ENCODE data around the gene CHKA. TPM values are rescaled to one million over a fixed set of nuclear protein-coding genes. Genes with fewer than 3 reads are reported as not detected.

Gene CHKA
- total and polyA plus RNA-seq, 2 of the 8 experiments (the other 6 are each of a cell fraction or from before 2014, with no cell fraction given), result 61.2 to 86.6 TPM

GRCh38 chr11:68168694-68169093 lies 47.5 kb upstream of the CHKA start:
- Histone ChIP-seq H3K27ac (ENCODE audit: low read depth, low read length) (no peak overlapping the region), H3K14ac (ENCODE audit: insufficient read length) (no peak overlapping the region), H3K36me3 (ENCODE audit: control insufficient read depth in 2 of 4, insufficient read depth in 4 of 4, low read length in 3 of 4) (peaks cover 11 to 72% (median 56%) of the 10 kb centered on the region in 4 experiments), H2BK5ac (ENCODE audit: low read depth, low read length) (no peak overlapping the region), H2BK15ac (ENCODE audit: low read length) (no peak overlapping the region), H3K79me2 (ENCODE audit: control insufficient read depth in 1 of 2, insufficient read depth in 2 of 2, low read length in 2 of 2) (no peaks in the 10 kb centered on the region), H3K9ac (replicated peaks in 1 of 4; ENCODE audit: extremely low read depth in 1 of 4, low read depth in 3 of 4, low read length in 3 of 4) (no peak overlapping the region), H3K79me1 (ENCODE audit: low read depth, low read length) (peaks cover 2% of the 10 kb centered on the region; the same call in 1 of the 2 replicates), H3K4ac (replicated peaks; ENCODE audit: insufficient read length, low read depth, low read length) (no peak overlapping the region), H3K4me2 (ENCODE audit: insufficient read depth in 1 of 2, low read depth in 2 of 2, low read length in 2 of 2) (no peak overlapping the region), H3K4me3 (ENCODE audit: extremely low read depth in 1 of 4, insufficient read depth in 2 of 4, low read depth in 3 of 4, low read length in 4 of 4) (no peak overlapping the region), H3K27me3 (replicated peaks in 1 of 4; ENCODE audit: control insufficient read depth in 3 of 4, extremely low read depth in 1 of 4, insufficient read depth in 3 of 4, low read length in 3 of 4) (no peaks in the 10 kb centered on the region), H2AFZ (ENCODE audit: low read length) (no peak overlapping the region), H3K56ac (replicated peaks; ENCODE audit: insufficient read length, low read depth, low read length) (no peak overlapping the region), H3K23me2 (ENCODE audit: low read depth, low read length) (no peaks in the 10 kb centered on the region), H4K91ac (replicated peaks; ENCODE audit: insufficient read length, low read length) (no peak overlapping the region), H3K4me1 (replicated peaks in 1 of 4; ENCODE audit: control insufficient read depth in 3 of 4, insufficient read depth in 4 of 4, low read length in 3 of 4) (no peaks in the 10 kb centered on the region), H4K20me1 (replicated peaks in 1 of 2; ENCODE audit: control insufficient read depth in 1 of 2, insufficient read depth in 2 of 2, low read length in 2 of 2) (no peaks in the 10 kb centered on the region), H3K9me3 (ENCODE audit: insufficient read depth in 2 of 2, low read depth in 1 of 2, low read length in 1 of 2) (no peaks in the 10 kb centered on the region), H2BK20ac (ENCODE audit: low read length) (no peak overlapping the region), H2AK5ac (ENCODE audit: low read depth, low read length) (no peak overlapping the region), H3K18ac (ENCODE audit: extremely low read depth, low read length) (no peak overlapping the region), H4K5ac (ENCODE audit: insufficient read length, low read depth, low read length) (no peak overlapping the region), H4K8ac (ENCODE audit: extremely low read depth, insufficient read depth, low read length) (no peak overlapping the region), H2BK120ac (replicated peaks; ENCODE audit: low read depth, low read length) (no peak overlapping the region), H3K23ac (ENCODE audit: insufficient read length) (no peak overlapping the region), H2BK12ac (ENCODE audit: low read depth, low read length) (no peak overlapping the region)
- DNase-seq (ENCODE audit: low read depth in 1 of 2, low spot score in 2 of 2), result no peak
- ChIA-PET CTCF (ENCODE audit: partially characterized antibody) (interaction anchor here (0.9 to 1.4 kb wide), 3 partner anchors 10 to 74 kb away, joined by 3 to 5 read pairs (median 4); no protein-coding TSS in a partner anchor), POLR2A (ENCODE audit: partially characterized antibody) (interaction anchor here (0.7 to 2.5 kb wide), 4 partner anchors 11 to 60 kb away, joined by 3 to 8 read pairs (median 3); no protein-coding TSS in a partner anchor)
- 95% methylated on average over 5 of the region's 5 CpGs; no CpG with 5 or more reads in 1 of the 2 experiments for WGBS, 2 experiments (ENCODE audit: extremely low coverage in 1 of 2, insufficient coverage in 1 of 2, insufficient read length in 1 of 2, insufficient replicate concordance in 2 of 2, low coverage in 1 of 2, low lambda C conversion rate in 2 of 2, missing lambda C conversion rate in 1 of 2)
- no peak for FAIRE-seq
- TF ChIP-seq NRF1 (IDR thresholded peaks at IDR 0.05; ENCODE audit: low read depth, low read length) (no peak), ZNF274 (IDR thresholded peaks at IDR 0.05; ENCODE audit: borderline replicate concordance, extremely low read depth, low read length) (no peak), USF2 (IDR thresholded peaks at IDR 0.05; ENCODE audit: low read length) (no peak), SP2 (IDR thresholded peaks at IDR 0.05; ENCODE audit: low read length) (no peak), KDM5A (IDR thresholded peaks at IDR 0.05; ENCODE audit: low read length) (no peak), SIN3A (conservative IDR thresholded peaks at IDR 0.05 in 1 of 2, IDR thresholded peaks at IDR 0.05 in 1 of 2; ENCODE audit: low read depth in 1 of 2, low read length in 2 of 2) (no peak), ATF2 (IDR thresholded peaks at IDR 0.05; ENCODE audit: low read length) (no peak), ASH2L (IDR thresholded peaks at IDR 0.05; ENCODE audit: low read length) (no peak), BACH1 (IDR thresholded peaks at IDR 0.05; ENCODE audit: low read length) (no peak), JUND (IDR thresholded peaks at IDR 0.05; ENCODE audit: low read length) (no peak)
- TF ChIP-seq, protein P1, sequence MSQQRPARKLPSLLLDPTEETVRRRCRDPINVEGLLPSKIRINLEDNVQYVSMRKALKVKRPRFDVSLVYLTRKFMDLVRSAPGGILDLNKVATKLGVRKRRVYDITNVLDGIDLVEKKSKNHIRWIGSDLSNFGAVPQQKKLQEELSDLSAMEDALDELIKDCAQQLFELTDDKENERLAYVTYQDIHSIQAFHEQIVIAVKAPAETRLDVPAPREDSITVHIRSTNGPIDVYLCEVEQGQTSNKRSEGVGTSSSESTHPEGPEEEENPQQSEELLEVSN (IDR thresholded peaks at IDR 0.05), result no peak

Measured in H1 (cell line).